ENCODE results near the gene APOC1.
"Not testable (repeated sequence)": the region's sequence is repeated elsewhere in the genome, so short reads cannot be mapped to it uniquely, and the experiment has no call there.

Gene APOC1

DNA sequence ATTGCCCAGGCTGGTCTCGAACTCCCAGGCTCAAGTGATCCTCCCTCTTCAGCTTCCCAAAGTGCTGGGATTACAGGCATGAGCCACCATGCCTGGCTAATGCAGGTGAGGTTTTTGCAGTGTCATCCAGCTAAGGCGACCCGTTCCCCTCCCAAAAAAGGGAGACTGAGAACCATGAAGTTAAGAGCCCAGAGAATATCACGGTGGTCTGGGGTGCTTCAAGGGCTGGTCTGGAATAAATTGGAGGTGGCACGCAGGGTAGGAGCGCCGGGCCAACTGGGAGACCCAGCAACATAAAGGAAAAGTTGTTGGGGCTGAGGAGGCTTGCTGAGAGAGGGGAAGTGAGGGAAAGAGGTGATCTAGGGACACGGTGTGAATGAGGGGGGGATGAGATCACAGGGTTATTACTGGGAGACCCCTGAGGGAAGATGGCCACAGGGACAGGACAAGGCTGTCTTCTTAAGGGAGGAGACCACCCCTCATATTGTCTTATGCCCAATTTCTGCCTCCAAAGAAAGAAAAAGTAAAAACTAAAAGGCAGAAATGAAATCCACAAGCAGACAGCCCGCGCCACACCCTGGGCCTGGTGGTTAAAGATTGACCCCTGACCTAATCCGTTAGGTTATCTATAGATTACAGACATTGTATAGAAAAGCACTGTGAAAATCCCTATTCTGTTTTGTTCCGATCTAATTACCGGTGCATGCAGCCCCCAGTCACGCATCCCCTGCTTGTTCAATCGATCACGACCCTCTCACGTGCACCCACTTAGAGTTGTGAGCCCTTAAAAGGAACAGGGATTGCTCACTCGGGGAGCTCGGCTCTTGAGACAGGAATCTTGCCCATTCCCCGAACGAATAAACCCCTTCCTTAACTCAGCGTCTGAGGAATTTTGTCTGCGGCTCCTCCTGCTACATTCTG, 636 bp upstream of the APOC1 start:
- not testable (repeated sequence) for DNase-seq (ENCODE audit: low read depth)

DNA sequence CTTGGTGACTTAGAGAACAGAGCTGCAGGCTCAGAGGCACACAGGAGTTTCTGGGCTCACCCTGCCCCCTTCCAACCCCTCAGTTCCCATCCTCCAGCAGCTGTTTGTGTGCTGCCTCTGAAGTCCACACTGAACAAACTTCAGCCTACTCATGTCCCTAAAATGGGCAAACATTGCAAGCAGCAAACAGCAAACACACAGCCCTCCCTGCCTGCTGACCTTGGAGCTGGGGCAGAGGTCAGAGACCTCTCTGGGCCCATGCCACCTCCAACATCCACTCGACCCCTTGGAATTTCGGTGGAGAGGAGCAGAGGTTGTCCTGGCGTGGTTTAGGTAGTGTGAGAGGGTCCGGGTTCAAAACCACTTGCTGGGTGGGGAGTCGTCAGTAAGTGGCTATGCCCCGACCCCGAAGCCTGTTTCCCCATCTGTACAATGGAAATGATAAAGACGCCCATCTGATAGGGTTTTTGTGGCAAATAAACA, 9.9 kb downstream of the APOC1 start:
- DNase-seq (ENCODE audit: low read depth), result no peak

DNA sequence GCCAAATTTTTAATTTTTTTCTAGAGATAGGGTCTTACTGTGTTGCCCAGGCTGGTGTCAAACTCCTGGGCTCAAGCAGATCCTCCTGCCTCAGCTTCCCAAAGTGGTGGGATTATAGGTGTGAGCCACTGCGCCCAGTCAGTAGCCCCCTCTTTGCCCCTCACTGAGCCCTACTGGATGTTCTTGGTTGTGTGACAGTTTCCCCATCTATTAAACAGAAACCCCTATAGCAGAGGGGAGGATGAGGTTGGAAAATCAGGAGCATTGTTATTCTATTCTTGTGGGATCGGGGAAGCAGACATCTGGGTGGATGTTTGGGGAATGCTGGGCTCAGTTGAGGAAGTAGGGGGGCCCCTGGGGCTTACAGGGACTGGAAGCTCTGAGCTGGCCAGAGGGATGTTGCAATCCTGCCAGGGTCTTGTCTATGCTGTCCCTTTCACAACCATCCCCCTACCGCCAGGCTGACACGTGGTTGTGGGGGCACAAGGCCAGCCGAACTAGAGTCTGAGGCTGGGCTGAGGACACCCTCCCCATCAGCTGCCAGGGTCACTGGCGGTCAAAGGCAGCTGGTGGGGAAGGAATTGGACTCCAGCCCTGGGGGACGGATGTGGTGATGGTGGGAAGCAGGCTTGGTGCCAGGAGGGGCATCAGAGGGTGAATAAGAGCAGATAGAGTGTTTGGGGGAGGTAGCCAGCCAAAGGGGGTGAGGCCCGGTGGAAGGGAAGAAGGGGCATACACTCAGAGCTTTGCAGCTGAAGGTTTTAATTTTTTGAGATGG, 10.9 kb downstream of the APOC1 start:
- DNase-seq (ENCODE audit: low read depth), result peak; percentile 87

DNA sequence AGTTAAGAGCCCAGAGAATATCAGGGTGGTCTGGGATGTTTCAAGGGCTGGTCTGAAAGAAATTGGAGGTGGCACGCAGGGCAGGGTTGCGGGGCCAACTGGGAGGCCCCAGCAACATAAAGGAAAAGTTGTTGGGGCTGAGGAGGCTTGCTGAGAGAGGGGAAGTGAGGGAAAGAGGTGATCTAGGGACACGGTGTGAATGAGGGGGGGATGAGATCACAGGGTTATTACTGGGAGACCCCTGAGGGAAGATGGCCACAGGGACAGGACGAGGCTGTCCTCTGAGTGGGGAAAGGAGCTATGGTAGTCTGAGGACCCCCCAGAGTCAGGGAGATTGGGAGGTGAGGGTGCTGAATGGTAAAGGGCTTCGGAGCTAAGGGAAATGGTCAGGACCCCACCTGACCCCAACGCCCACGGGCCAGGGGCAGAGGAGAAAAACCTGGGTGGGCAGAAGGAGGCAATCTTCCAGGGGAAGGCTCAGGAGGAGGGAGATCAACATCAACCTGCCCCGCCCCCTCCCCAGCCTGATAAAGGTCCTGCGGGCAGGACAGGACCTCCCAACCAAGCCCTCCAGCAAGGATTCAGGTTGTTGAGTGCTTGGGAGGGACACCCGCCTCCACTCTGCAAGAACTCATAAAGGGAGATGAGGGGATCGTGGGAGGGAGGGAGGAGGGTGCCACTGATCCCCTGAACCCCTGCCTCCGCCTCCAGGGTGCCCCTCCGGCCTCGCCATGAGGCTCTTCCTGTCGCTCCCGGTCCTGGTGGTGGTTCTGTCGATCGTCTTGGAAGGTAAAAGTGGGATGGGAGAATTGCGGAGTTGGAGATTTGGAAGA, 12.1 kb downstream of the APOC1 start:
- not testable (repeated sequence) for DNase-seq (ENCODE audit: low read depth)

DNA sequence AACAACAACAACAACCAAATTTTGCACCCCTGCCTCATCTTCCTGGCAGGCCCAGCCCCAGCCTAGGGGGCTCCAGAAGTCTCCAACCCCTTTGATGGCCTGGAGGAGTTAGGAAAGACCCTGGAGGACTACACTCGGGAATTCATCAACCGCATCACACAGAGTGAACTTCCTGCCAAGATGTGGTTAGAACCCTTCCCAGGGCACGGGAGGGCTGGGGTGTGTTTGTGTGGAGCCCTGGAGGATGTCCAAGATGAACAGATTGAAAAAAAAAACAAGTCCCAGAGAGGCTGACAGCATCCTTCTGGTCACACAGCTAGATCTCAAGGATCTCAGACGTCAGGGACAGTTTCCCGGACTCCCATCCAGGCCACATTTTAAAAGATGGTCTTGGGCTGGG, 13.3 kb downstream of the APOC1 start:
- DNase-seq (ENCODE audit: low read depth), result peak; percentile 69

DNA sequence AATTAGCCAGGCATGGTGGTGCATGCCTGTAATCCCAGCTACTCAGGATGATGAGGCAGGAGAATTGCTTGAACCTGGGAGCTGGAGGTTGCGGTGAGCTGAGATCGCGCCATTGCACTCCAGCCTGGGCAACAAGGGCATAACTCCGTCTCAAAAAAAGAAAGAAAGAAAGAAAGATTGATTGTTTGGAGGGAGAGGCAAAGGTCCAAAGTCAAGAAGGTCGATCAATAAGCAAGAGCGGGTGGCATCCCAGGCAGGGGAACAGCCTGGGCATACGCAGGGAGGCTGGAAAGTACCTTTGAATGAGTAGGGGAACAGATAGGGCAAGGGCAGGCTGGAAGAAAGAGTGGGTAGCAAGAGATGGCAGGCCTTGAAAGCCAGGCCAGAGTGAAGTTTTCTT, 15.7 kb downstream of the APOC1 start:
- no peak for DNase-seq (ENCODE audit: low read depth)

DNA sequence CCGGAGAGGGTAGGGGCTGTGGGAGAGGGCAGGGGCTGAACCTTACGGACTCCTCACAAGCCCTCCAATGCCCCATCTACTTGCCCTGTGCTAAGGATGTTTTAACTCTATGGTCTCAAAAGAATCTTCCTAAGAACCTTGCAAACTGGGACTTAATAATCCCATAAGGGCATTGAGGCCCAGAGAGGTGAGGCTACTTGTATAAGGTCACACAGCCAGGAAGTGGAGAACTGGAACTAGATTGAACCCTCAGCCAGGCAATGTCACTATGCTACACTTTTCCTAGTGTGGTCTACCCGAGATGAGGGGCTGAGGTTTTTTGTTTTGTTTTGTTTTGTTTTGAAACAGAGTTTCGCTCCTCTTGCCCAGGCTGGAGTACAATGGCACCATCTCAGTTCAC, 17.1 kb downstream of the APOC1 start:
- no peak for DNase-seq (ENCODE audit: low read depth)

DNA sequence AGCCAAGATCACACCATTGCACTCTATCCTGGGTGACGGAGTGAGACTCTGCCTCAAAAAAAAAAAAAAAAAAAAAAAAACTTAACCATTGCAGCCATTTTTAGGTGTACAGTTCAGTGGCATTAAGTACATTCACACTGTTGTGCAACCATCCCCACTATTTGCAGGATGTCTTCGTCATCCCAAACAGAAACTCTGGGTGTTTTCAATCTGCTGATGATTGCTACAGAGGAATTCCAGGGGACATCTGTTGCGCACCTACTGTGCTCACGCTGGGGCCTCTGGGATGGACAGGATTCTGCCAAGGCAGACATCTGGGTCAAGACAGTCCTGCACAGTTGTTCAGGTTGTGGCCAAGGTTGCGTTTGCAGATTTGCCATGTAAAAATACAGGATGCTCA, 25.3 kb downstream of the APOC1 start:
- no peak for DNase-seq (ENCODE audit: low read depth)

DNA sequence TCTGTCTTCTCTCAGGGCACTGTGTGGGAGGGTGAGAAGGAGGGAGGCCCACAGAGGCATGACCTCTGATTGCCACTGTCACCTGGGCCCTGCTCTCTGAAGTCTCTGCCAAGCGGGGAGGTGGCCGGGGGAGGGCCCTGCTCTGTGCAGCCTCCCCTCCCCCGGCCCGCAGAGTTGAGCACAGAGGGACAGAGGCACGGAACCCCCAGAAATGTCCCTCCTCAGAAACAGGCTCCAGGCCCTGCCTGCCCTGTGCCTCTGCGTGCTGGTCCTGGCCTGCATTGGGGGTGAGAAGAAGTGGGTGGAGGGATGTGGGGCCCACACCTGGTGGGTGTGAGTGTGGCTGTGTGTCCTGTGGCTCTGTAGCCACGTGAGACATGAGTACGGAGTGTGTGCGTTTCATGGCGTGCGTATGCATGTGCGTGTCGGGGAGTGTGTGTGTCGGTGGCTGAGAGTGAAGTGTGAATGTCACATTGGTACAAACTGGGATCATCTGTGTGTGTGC, 27.7 kb downstream of the APOC1 start, which contains the start of gene APOC4:
Gene APOC4 (plus strand): TSS at position 171 of the 505 bp plus-strand sequence. CDS start 41 bp downstream, at position 212.
- no peak for DNase-seq (ENCODE audit: low read depth)

DNA sequence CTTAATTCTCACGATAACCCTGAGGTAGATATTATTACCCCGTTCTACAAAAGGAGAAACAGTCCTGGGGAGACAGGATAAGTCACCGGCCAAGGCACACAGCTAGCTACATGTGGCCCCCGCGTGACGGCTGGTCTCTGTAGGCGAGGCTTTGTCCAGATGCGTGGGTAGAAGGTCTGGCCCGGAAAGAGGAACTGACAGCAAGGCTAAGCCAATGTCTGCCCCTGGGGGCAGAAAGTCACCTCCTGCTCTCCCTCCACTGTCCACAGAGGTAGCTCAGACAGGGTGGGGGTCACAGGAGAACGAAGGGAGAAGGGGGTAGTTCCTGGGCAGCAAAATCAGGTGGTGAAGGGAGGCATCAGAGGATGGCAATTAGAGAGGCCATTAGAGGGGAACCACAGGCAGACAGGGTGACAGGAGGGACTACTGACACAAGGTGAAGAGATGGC, 29.4 kb downstream of the APOC1 start:
- no peak for DNase-seq (ENCODE audit: low read depth)

DNA sequence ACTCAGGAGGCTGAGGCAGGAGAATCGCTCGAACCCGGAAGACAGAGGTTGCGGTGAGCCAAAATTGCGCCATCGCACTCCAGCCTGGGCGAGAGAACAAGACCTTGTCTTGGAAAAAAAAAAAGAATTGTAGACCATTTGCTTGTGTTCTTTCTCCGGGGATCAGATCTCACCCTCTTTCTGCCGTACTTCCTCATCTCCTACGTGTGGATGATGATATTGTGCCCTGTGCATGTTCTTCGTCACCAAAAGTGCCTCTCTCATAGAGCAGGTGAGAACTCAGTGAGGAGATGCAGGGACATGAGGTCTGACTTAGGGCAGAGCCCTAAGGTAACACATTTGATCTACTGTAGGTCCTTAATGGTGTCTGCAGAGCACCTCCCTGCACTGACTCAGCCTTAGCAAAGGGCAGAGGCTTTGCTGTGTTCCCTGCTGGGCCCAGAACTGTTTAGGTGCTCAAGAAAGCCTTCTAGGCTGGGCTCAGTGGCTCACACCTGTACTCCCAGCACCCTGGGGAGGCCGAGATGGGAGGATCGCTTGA, 32.7 kb downstream of the APOC1 start:
- DNase-seq (ENCODE audit: low read depth), result no peak

DNA sequence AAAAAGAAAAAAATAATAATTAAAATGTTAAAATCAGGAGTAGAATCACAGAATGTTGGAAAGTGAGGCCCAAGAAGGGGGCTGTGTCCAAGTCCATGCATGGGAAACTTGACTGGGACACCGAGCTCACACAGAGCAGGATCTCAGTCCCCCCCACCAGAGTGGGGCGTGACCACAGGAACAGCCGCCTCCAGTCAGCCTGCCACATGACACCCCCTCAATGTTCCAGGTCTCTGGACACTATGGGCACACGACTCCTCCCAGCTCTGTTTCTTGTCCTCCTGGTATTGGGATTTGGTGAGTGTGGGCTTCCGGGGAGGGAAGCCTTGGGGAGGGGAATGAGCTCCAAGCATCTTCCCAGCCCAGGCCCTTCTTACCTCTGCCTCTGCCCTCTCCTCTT, 33.8 kb downstream of the APOC1 start:
- DNase-seq (ENCODE audit: low read depth), result no peak

DNA sequence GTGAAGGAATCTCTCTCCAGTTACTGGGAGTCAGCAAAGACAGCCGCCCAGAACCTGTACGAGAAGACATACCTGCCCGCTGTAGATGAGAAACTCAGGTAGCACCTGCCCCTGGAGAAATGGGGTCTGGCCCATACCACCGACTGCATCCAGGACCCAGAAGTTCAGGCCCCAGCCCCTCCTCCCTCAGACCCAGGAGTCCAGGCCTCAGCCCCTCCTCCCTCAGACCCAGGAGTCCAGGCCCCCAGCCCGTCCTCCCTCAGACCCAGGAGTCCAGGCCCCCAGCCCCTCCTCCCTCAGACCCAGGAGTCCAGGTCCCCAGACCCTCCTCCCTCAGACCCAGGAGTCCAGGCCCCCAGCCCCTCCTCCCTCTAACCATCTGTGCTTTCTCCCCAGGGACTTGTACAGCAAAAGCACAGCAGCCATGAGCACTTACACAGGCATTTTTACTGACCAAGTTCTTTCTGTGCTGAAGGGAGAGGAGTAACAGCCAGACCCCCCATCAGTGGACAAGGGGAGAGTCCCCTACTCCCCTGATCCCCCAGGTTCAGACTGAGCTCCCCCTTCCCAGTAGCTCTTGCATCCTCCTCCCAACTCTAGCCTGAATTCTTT, 34.5 kb downstream of the APOC1 start:
- no peak for DNase-seq (ENCODE audit: low read depth)

DNA sequence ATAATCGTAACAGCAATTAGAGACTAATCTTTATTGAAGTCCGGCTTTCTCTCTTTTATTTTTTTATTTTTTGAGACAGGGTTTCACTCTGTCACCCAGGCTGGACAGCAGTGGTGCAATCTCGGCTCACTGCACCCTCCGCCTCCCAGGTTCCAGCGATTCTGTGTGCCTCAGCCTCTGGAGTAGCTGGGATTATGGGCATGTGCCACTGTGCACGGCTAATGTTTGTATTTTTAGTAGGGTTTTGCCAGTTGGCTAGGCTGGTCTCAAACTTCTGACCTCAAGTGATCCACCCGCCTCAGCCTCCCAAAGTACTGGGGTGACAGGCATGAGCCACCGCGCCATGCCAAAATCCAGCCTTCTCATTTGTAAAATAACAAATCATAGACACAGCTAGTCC, 35.1 kb downstream of the APOC1 start:
- no peak for DNase-seq (ENCODE audit: low read depth)

DNA sequence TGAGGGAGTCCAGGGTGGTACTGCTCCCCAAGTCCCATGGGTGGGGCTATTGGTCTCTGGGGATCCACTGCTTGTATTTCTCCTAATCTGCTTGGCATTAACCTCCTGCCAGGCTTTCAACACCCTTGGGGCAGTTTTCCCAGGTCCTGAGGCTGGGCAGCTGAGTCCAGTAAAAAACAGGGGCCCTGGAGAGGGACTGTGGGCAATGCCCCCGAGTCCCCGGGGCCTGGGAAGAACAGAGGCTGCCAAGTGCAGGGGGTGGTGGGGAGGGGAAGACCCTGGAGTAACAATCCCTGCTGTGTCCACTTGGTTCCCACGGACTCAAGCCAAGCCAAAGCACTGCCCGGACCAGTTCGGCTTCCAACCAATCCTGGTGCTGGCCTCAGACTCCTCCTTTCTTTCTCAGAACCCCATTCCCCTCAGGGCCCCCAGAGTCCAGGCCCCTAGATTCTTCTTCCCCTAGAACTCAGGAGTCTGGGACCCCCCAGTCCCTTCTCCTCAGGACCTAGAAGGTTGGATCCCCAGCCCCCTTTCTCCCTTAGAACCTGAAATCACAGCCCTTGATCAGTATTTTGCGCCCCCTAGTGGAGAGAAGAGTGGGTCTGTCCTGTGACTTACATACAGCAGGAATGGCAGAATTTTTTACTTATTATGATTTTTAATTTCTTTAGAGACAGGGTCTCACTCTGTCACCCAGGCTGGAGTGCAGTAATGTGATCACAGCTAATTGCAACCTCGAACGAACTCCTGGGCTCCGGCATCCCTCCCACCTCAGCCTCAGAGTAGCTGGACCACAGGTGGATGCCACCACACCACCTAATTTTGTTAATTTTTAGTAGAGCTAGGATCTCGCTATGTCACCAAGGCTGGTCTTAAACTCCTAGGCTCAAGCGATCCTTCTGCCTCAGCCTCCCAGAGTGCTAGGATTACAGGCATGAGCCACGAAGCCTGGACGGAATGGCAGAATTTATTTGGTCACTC, 37.1 kb downstream of the APOC1 start:
- peak; percentile 73 for DNase-seq (ENCODE audit: low read depth)

DNA sequence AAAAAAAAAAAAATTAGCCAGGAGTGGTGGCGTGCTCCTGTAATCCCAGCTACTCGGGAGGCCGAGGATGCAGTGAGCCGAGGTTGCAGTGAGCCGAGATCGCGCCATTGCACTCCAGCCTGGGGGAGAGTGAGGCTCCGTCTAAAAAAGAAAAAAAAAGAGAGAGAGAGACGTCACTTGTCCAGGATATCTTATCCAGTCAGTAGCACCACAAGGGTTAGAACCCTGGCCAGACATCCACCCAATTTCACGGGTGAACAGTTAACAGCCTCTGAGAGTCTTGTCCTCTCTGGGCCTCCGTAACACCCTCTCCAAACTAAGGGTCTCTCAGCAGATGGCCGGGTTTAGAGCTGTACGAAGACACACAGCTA, 39.9 kb downstream of the APOC1 start:
- no peak for DNase-seq (ENCODE audit: low read depth)

DNA sequence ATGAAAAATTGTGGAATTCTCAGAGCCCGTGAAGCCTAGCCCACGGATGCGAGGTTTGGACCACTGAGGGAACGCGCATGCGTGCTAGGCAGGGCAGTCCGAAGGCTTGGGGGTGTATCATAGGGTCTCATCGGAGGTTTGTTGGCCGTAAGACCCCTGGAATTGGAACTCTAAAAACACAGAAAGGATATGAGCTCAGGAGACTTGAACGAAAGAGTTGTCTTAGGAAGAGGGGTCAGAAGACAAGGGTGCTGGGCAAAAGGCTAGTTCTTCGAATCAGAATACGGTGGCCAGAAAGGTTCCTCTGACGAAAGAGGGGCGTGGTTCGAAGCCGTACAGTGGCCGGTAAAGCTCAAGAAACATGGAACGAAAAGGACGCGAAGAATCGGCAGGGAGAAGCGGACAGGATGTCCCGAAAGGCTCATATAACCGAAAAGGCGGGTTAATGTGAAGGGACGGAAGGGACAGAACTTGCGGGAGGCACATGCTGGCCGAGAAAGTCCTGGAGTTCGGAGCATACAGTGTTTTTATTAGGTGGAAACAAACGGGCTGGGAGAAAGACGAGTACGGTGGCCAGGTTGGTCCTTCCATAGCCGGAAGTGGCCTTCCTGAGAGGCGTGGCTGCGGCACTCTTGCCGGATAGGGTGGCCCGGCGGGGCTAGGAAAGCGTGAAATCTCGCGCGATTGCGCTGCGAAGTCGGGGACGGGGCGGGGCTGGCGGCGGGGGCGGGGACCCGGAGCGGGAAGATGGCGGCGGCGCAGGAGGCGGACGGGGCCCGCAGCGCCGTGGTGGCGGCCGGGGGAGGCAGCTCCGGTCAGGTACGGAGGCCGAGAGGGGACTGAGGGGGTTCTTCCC, 40.5 kb downstream of the APOC1 start, which contains the start of gene CLPTM1:
Gene CLPTM1 (plus strand): TSS at position 732 of the 856 bp plus-strand sequence. CDS start 16 bp downstream, at position 748.
- peak; percentile 97 for DNase-seq (ENCODE audit: low read depth)
